ENCODE data around the gene KCNA2. TPM values are rescaled to one million over a fixed set of nuclear protein-coding genes. Genes with fewer than 3 reads are reported as not detected.

The KCNA2 gene
- total RNA-seq, 4 donors from 2014 or later, result 0.04 to 2.0 (median 0.67) TPM

- H3K27me3 ChIP-seq, result peaks cover 0 to 84% (median 0%) of the 10 kb centered on the region in 4 donors
- H3K4me1 ChIP-seq, result peaks cover 0 to 19% (median 5%) of the 10 kb centered on the region in 3 donors
- 28 to 37% methylated on average over 4 of the region's 4 CpGs for WGBS, 2 donors
- intact Hi-C loops (cut with DNase I), result no loop called here
- DNase-seq, result no peak
- H3K27ac ChIP-seq, result peak overlapping the region in 2 of 4 donors; percentile 6 to 29
- no peaks in the 10 kb centered on the region for H3K9me3 ChIP-seq
- TF ChIP-seq, protein P1, sequence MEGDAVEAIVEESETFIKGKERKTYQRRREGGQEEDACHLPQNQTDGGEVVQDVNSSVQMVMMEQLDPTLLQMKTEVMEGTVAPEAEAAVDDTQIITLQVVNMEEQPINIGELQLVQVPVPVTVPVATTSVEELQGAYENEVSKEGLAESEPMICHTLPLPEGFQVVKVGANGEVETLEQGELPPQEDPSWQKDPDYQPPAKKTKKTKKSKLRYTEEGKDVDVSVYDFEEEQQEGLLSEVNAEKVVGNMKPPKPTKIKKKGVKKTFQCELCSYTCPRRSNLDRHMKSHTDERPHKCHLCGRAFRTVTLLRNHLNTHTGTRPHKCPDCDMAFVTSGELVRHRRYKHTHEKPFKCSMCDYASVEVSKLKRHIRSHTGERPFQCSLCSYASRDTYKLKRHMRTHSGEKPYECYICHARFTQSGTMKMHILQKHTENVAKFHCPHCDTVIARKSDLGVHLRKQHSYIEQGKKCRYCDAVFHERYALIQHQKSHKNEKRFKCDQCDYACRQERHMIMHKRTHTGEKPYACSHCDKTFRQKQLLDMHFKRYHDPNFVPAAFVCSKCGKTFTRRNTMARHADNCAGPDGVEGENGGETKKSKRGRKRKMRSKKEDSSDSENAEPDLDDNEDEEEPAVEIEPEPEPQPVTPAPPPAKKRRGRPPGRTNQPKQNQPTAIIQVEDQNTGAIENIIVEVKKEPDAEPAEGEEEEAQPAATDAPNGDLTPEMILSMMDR (IDR thresholded peaks at IDR 0.05), result no peak
- TF ChIP-seq POLR2A (IDR thresholded peaks at IDR 0.05), result no peak
- no peak overlapping the region for H3K4me3 ChIP-seq
- no peaks in the 10 kb centered on the region for H3K36me3 ChIP-seq
These were observed 39.9 kb upstream of the KCNA2 start for GRCh38 chr1:110645821-110646735.

- TF ChIP-seq POLR2A (IDR thresholded peaks at IDR 0.05), result no peak
- TF ChIP-seq, protein P1 (IDR thresholded peaks at IDR 0.05), result no peak
- no peak for DNase-seq
- peaks cover 0 to 79% (median 0%) of the 10 kb centered on the region in 4 donors for H3K27me3 ChIP-seq
These were observed 39.1 kb upstream of the KCNA2 start for GRCh38 chr1:110645211-110645610.

GRCh38 chr1:110643879-110644472 lies 37.8 kb upstream of the KCNA2 start:
- Histone ChIP-seq H3K4me3 (no peak overlapping the region), H3K4me1 (peaks cover 0 to 25% (median 5%) of the 10 kb centered on the region in 3 donors), H3K9me3 (no peaks in the 10 kb centered on the region), H3K27ac (no peak overlapping the region), H3K27me3 (peaks cover 0 to 79% (median 0%) of the 10 kb centered on the region in 4 donors), H3K36me3 (no peaks in the 10 kb centered on the region)
- intact Hi-C loops (cut with DNase I), result no loop called here
- DNase-seq, result no peak
- TF ChIP-seq POLR2A (IDR thresholded peaks at IDR 0.05), result no peak
- TF ChIP-seq, protein P1 (IDR thresholded peaks at IDR 0.05), result no peak
- 27 to 37% methylated on average over 4 of the region's 4 CpGs for WGBS, 2 donors

More at GRCh38 chr1:110645211-110645610, 39.1 kb upstream of the KCNA2 start:
- Histone ChIP-seq H3K4me3 (no peak overlapping the region), H3K27ac (no peak overlapping the region), H3K9me3 (no peaks in the 10 kb centered on the region), H3K36me3 (no peaks in the 10 kb centered on the region), H3K4me1 (peaks cover 0 to 20% (median 5%) of the 10 kb centered on the region in 3 donors)
- intact Hi-C loops (cut with DNase I), result no loop called here

DNA sequence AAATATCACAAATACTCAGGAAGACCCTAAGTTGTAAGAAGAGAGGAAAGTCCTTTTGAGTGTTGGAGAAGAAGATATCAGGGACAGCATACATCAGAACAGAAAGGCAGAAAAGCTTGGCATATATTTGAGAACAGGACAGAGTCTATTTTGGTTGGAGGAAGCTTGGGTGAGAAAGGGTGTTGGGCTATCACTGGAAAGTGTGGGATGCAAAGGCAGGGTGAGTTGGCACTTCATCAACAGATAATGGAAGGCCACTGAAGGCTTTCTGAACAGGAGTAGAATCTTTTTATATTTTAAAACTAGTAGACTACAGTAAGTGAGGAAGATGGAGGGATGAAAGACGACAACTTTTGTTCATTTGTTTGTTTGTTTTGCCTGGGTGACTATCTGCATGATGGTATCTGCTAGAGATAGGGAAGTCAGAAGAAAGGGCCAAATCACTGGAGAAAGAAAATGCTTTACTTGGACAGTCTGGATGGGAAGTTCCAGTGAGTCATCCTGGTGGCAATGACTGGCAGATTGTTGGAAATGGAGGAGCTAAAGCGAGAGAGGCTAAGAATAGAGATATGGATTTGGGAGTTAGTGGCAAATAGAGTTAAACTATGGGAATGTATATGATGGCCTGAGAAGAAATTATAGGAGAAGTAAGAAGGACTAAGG lies 33.7 kb upstream of the KCNA2 start:
- WGBS, 2 donors, result 17 to 30% methylated on average over 2 of the region's 2 CpGs
- no peak overlapping the region for H3K4me3 ChIP-seq
- no peak for DNase-seq
- H3K27me3 ChIP-seq, result peaks cover 0 to 77% (median 0%) of the 10 kb centered on the region in 4 donors
- intact Hi-C loops (cut with DNase I), result no loop called here
- H3K9me3 ChIP-seq, result no peaks in the 10 kb centered on the region
- H3K27ac ChIP-seq, result no peak overlapping the region
- TF ChIP-seq, protein P1 (IDR thresholded peaks at IDR 0.05), result no peak
- no peak for TF ChIP-seq POLR2A (IDR thresholded peaks at IDR 0.05)
- H3K4me1 ChIP-seq, result peaks cover 0 to 14% (median 6%) of the 10 kb centered on the region in 3 donors
- no peaks in the 10 kb centered on the region for H3K36me3 ChIP-seq

Measured in esophagus squamous epithelium (tissue), 5 donors.